Lower lobe of right lung (tissue), 2 donors: ENCODE data around the gene ARFGEF3. TPM values are rescaled to one million over a fixed set of nuclear protein-coding genes. Genes with fewer than 3 reads are reported as not detected.
"Not testable (repeated sequence)": the region's sequence is repeated elsewhere in the genome, so short reads cannot be mapped to it uniquely, and the experiment has no call there.

Experiments
- ATAC-seq, 2 donors: fragments of 200-7000 bp; cut with Tn5 transposase; one replicate each; pipeline ENCODE4 v1.9.1; 2020 to 2022; ENCODE audit warnings: mild to moderate bottlenecking in 2 of 2, moderate library complexity in 2 of 2
- DNase-seq: peaks from one replicate; pipeline ENCODE4 v3.0.0-alpha.2; 2020
- H3K27ac ChIP-seq: fragments of 200-600 bp; one replicate; pipeline ENCODE4 v1.8.0; 2022
- H3K27me3 ChIP-seq: fragments of 200-600 bp; one replicate; pipeline ENCODE4 v1.8.0; 2022; ENCODE audit warnings: low read depth
- H3K36me3 ChIP-seq: fragments of 200-600 bp; one replicate; pipeline ENCODE4 v1.8.0; 2022; ENCODE audit warnings: mild to moderate bottlenecking
- H3K4me1 ChIP-seq: fragments of 200-600 bp; one replicate; pipeline ENCODE4 v1.8.0; 2022
- H3K4me3 ChIP-seq: fragments of 200-600 bp; one replicate; pipeline ENCODE4 v1.8.0; 2022; ENCODE audit warnings: mild to moderate bottlenecking
- H3K9me3 ChIP-seq: fragments of 200-600 bp; one replicate; pipeline ENCODE4 v1.8.0; 2022
- CTCF ChIP-seq: fragments of 200-600 bp; IDR thresholded peaks from one replicate; pipeline ENCODE4 v1.8.0; 2022; ENCODE audit warnings: antibody characterized with exemption, mild to moderate bottlenecking
- intact Hi-C: fragments of 100-400 bp; cut with DNase I; formaldehyde crosslinking; loops from one replicate; pipeline ENCODE4 v1.11.0; 2022
- total RNA-seq: library from RNA; stranded (reverse); fragmentation: NEBNext Ultra II Directional; extraction: Animal tissue kit (Norgen Biotek cat#: 25700); gene quantifications from one replicate; pipeline ENCODE4 v1.2.1, GENCODE V29; 2021
- donor health status: DM: no; HTN: yes; CAD: no; lungs with severe emphysema.

Gene ARFGEF3
- total RNA-seq, 1 donor from 2014 or later = 33.8 TPM

- Histone ChIP-seq H3K4me3 (no peak overlapping the region), H3K36me3 (no peaks in the 10 kb centered on the region), H3K27me3 (no peaks in the 10 kb centered on the region), H3K4me1 (no peaks in the 10 kb centered on the region), H3K9me3 (no peaks in the 10 kb centered on the region), H3K27ac (no peak overlapping the region)
- no peak for ATAC-seq
- no peak for TF ChIP-seq CTCF
- intact Hi-C loops = no loop called here
- DNase-seq = no peak
These were observed 184.8 kb downstream of the ARFGEF3 start for GRCh38 chr6:138346302-138347195.

GRCh38 chr6:138347864-138348263, 186.1 kb downstream of the ARFGEF3 start:
- Histone ChIP-seq H3K4me1 (no peaks in the 10 kb centered on the region), H3K4me3 (no peak overlapping the region), H3K36me3 (no peaks in the 10 kb centered on the region), H3K27me3 (no peaks in the 10 kb centered on the region), H3K27ac (no peak overlapping the region), H3K9me3 (no peaks in the 10 kb centered on the region)
- TF ChIP-seq CTCF = no peak
- ATAC-seq = no peak
- intact Hi-C loops = no loop called here
- DNase-seq = no peak

GRCh38 chr6:138349891-138350290, 188.2 kb downstream of the ARFGEF3 start:
- H3K27me3 ChIP-seq = no peaks in the 10 kb centered on the region
- H3K4me3 ChIP-seq = no peak overlapping the region
- intact Hi-C loops = no loop called here
- no peak overlapping the region for H3K27ac ChIP-seq
- H3K4me1 ChIP-seq = no peaks in the 10 kb centered on the region
- ATAC-seq = no peak
- DNase-seq = no peak
- no peak for TF ChIP-seq CTCF
- H3K36me3 ChIP-seq = no peaks in the 10 kb centered on the region
- no peaks in the 10 kb centered on the region for H3K9me3 ChIP-seq

GRCh38 chr6:138357928-138358327, 196.2 kb downstream of the ARFGEF3 start:
- H3K4me1 ChIP-seq = no peaks in the 10 kb centered on the region
- TF ChIP-seq CTCF = no peak
- DNase-seq = no peak
- no peak overlapping the region for H3K4me3 ChIP-seq
- no peak for ATAC-seq
- H3K27me3 ChIP-seq = no peaks in the 10 kb centered on the region
- H3K9me3 ChIP-seq = no peaks in the 10 kb centered on the region
- H3K36me3 ChIP-seq = no peaks in the 10 kb centered on the region
- no peak overlapping the region for H3K27ac ChIP-seq
- intact Hi-C loops = no loop called here

- H3K4me3 ChIP-seq, H3K27ac ChIP-seq: not testable (repeated sequence)
These were observed 206.9 kb downstream of the ARFGEF3 start for GRCh38 chr6:138368684-138369083.

More at GRCh38 chr6:138368684-138369083, 206.9 kb downstream of the ARFGEF3 start:
- DNase-seq, H3K4me1 ChIP-seq, intact Hi-C loops, H3K9me3 ChIP-seq, H3K27me3 ChIP-seq, ATAC-seq, H3K36me3 ChIP-seq: not testable (repeated sequence)
